ENCODE results near the gene ACOT11.

Gene ACOT11

DNA sequence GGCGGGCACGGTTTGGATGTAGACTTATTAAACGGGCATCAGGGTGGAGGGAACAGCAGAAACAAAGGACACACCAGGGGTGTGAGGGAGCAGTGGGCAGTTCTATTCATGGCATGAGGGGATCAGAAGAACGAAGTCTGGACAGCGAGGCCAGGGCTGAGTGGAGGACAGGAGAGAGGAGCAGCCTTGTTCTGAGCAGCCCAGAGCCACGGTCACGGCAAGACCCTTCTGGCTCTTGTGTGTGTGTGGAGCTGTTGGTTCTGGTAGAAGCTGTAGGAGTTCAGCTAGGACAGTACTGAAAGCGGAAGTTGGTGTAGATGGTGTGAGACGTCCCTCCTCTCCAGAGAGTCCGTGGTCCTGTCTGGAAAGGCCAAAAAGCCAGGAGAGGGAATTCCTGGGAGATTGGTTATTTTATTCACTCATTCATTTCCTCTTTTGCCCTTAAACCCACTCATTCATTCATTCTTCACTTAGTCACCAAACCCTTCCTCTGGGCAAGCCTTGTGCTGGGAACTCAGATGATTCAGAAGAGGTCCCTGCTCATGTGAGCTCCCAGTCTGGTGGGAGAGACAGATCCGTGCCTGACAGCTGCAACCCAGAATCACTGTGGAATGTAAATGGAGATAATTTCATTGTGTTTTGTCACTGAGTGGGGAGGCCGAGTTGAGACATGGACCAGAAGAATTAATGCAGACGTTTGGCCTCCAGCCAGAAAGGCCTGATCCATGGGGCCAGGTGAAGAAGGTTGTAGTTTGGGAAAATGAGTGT lies 4.1 kb upstream of the ACOT11 start:
- TF ChIP-seq POLR2AphosphoS5 (IDR thresholded peaks at IDR 0.05; ENCODE audit: borderline replicate concordance, low read depth, low read length) = no peak
- TF ChIP-seq FOXP2 (optimal IDR thresholded peaks at IDR 0.05; ENCODE audit: control extremely low read depth, extremely low read length, insufficient read depth) = no peak
- TF ChIP-seq EZH2 (IDR thresholded peaks at IDR 0.05) = no peak
- Histone ChIP-seq H3K27ac (0 out of 2 replicates have a peak overlapping the region, but pooled peaks have one; percentile 40), H3K9me3 (ENCODE audit: low read depth, low read length) (no peaks in the 10 kb centered on the region), H3K36me3 (ENCODE audit: insufficient read depth, low read length) (no peaks in the 10 kb centered on the region), H3K9ac (ENCODE audit: insufficient read length) (no peak overlapping the region), H3K4me3 (no peak overlapping the region)
- DNase-seq (ENCODE audit: low read depth, low spot score) = no peak

DNA sequence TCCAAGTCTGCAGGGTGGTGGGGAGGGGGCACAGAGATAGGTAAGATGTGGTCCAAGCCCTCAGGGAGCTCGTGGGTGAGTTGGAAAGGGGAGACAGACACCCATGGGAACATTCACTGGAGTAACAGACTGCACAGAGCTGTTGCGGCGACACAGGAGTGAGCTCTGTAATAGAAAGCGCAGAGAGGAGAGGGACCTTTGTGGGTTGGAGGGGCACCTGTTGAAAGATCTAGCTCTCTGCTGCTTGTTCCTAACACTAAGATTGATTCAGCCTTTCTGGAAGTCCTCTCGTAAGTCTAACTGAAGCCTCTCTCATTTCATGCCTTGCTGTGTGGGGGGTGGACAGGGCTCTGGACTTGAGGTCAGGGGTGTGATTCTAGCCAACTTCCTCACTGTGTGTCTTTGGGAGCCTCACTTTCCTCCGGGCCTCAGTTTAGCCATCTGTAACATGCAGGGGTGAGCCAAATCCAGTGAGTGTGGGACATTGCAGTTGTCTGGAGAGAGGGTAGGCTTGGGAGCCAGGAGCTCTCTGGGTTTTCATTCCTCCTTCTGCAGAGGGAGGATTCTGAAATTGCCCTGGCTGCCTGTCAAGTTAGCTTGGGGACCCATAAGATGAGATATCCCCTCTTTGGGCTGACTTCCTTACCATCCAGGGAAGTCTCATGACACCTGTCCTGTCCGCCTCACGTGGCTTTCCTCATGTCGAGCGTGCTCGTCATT lies 2.0 kb upstream of the ACOT11 start:
- DNase-seq (ENCODE audit: low read depth, low spot score) = no peak
- Histone ChIP-seq H3K36me3 (ENCODE audit: insufficient read depth, low read length) (no peaks in the 10 kb centered on the region), H3K4me3 (no peak overlapping the region), H3K27ac (no peak overlapping the region), H3K9me3 (ENCODE audit: low read depth, low read length) (no peaks in the 10 kb centered on the region), H3K9ac (ENCODE audit: insufficient read length) (no peak overlapping the region)
- TF ChIP-seq EZH2 (IDR thresholded peaks at IDR 0.05) (no peak), FOXP2 (optimal IDR thresholded peaks at IDR 0.05; ENCODE audit: control extremely low read depth, extremely low read length, insufficient read depth) (no peak), POLR2AphosphoS5 (IDR thresholded peaks at IDR 0.05; ENCODE audit: borderline replicate concordance, low read depth, low read length) (no peak)

DNA sequence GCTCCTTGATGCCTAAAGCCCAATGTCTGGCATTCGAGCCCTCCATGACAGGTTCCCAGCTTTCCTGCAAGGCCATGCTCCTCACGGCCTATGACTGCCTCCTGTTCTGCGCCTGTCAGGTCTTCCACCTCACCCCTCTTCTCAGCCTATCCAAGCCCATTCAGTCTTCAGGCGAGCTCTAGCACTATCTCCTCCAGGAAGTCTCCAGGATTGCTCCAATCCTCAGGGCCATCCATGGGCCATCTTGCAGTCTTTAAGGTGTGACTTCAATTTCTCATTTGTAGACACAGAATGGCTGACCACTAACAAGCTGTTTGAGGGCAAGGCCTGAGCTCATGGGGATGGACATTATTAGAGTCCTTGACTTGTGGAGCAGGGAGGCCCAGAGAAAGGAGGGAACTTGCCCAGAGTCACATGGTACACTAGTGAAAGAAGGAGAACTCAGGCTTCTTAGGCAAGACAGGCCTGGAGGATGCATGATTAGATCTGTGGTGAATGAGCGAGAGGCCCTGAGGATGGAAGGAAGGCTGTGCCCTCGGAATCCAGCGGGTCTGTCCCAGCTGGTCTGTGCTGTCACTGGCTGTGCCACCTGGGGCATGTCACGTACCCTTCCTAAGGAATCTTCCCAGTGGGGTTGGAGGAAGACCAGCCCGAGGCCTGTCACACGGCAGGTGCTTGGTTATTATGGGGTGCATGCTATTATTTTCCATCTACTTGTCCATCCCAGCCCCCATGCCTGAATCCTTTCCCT lies 1.2 kb upstream of the ACOT11 start:
- TF ChIP-seq FOXP2 (optimal IDR thresholded peaks at IDR 0.05; ENCODE audit: control extremely low read depth, extremely low read length, insufficient read depth) (no peak), POLR2AphosphoS5 (IDR thresholded peaks at IDR 0.05; ENCODE audit: borderline replicate concordance, low read depth, low read length) (no peak), EZH2 (IDR thresholded peaks at IDR 0.05) (no peak)
- DNase-seq (ENCODE audit: low read depth, low spot score) = no peak
- Histone ChIP-seq H3K27ac (no peak overlapping the region), H3K4me3 (no peak overlapping the region), H3K9me3 (ENCODE audit: low read depth, low read length) (no peaks in the 10 kb centered on the region), H3K9ac (ENCODE audit: insufficient read length) (no peak overlapping the region), H3K36me3 (ENCODE audit: insufficient read depth, low read length) (no peaks in the 10 kb centered on the region)

DNA sequence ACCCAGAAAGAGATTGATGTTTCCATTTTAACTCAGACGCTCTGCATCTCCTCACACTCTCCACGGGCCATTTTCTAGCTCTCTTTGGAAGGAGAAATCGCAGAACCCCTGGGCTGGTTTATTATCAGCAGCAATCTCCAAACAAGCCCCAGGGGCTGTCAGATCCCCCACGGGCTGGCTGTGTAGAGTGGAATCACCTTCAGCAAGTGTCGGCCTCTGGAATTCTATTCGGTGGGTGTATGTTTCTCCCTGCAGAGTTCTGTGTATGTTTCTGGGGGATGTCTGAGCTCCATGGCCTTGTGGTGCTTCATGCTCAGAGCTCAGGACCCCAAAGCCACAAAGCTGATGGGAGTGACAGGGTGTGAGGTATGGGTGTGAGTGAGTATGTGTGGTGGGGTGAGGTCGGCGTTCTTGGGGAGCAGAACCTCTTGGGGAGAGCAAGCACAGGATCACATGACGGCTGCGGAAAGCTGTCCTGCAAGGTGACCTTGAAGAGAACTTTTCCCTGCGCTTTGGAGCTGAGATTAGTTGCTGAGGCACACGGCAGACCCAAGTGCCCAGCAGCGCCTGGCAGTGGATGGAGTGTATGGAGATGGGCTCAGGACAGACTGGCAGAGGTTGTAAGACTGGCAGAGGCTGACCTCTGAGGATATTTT lies 489 bp downstream of the ACOT11 start:
- no peaks in the 10 kb centered on the region for H3K9me3 ChIP-seq (ENCODE audit: low read depth, low read length)
- no peak overlapping the region for H3K27ac ChIP-seq
- no peaks in the 10 kb centered on the region for H3K36me3 ChIP-seq (ENCODE audit: insufficient read depth, low read length)
- no peak overlapping the region for H3K9ac ChIP-seq (ENCODE audit: insufficient read length)
- DNase-seq (ENCODE audit: low read depth, low spot score) = no peak
- no peak overlapping the region for H3K4me3 ChIP-seq
- TF ChIP-seq EZH2 (IDR thresholded peaks at IDR 0.05) (no peak), FOXP2 (optimal IDR thresholded peaks at IDR 0.05; ENCODE audit: control extremely low read depth, extremely low read length, insufficient read depth) (no peak), POLR2AphosphoS5 (IDR thresholded peaks at IDR 0.05; ENCODE audit: borderline replicate concordance, low read depth, low read length) (no peak)

DNA sequence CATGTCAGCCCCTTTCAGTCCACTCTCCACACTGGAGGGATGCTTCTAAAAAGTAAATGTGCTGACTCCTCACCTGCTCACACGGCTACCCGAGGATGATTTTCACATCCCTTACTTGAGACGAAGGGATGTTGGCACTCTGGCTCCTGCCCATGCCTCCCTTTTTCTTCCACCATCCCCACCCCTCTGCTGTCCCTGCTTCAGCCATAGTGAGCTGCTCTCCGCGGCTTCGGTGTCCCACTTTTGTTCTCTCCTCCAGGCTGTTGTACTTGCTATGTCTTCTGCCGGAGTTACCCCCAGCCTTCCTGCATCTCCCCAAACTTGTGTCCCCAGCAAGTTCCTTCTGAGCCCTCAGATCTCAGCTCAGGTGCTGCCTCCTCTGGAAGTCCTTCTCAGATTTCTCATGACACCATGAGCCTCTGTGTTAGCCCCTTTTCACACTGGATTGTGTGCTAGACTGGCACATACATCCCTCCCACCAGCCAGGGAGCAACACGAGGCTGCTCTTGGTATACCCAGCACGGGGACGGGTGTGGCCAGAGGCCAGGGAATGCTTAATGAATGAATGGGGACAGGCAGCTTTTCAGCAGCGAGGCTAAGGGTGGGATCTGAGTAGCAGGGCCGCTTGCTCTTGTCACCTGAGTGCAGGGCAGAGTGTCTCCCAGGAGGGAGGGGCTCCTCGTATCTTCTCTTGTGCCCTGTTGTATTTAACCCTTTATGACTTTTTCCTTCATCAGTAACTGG lies 1.3 kb downstream of the ACOT11 start:
- no peak overlapping the region for H3K4me3 ChIP-seq
- TF ChIP-seq EZH2 (IDR thresholded peaks at IDR 0.05) (no peak), POLR2AphosphoS5 (IDR thresholded peaks at IDR 0.05; ENCODE audit: borderline replicate concordance, low read depth, low read length) (no peak), FOXP2 (optimal IDR thresholded peaks at IDR 0.05; ENCODE audit: control extremely low read depth, extremely low read length, insufficient read depth) (no peak)
- H3K27ac ChIP-seq = no peak overlapping the region
- H3K9me3 ChIP-seq (ENCODE audit: low read depth, low read length) = no peaks in the 10 kb centered on the region
- H3K9ac ChIP-seq (ENCODE audit: insufficient read length) = no peak overlapping the region
- H3K36me3 ChIP-seq (ENCODE audit: insufficient read depth, low read length) = no peaks in the 10 kb centered on the region
- no peak for DNase-seq (ENCODE audit: low read depth, low spot score)

DNA sequence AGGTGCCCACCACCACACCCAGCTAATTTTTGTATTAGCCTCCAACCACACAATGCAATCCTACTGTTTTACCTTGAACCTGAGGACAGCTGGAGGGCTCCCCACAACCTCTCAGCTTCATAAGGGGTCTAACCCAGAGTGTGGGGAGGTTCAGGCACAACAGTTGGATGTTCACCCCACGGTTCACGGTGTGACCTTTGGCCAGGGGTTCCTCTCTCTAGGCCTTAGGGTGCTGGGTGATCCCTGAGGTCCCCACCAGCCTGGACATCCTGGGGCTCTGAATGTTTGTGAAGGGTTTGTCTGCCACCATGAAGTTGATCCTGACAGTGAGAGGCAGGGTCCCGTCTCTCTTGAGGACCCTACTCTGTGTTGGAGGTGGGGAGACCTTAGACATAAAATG lies 3.9 kb downstream of the ACOT11 start:
- Histone ChIP-seq H3K9ac (ENCODE audit: insufficient read length) (no peak overlapping the region), H3K9me3 (ENCODE audit: low read depth, low read length) (peaks cover 3% of the 10 kb centered on the region; the same call in 1 of the 2 replicates), H3K27ac (no peak overlapping the region), H3K4me3 (no peak overlapping the region), H3K36me3 (ENCODE audit: insufficient read depth, low read length) (no peaks in the 10 kb centered on the region)
- DNase-seq (ENCODE audit: low read depth, low spot score) = no peak
- TF ChIP-seq EZH2 (IDR thresholded peaks at IDR 0.05) (no peak), POLR2AphosphoS5 (IDR thresholded peaks at IDR 0.05; ENCODE audit: borderline replicate concordance, low read depth, low read length) (no peak), FOXP2 (optimal IDR thresholded peaks at IDR 0.05; ENCODE audit: control extremely low read depth, extremely low read length, insufficient read depth) (no peak)

DNA sequence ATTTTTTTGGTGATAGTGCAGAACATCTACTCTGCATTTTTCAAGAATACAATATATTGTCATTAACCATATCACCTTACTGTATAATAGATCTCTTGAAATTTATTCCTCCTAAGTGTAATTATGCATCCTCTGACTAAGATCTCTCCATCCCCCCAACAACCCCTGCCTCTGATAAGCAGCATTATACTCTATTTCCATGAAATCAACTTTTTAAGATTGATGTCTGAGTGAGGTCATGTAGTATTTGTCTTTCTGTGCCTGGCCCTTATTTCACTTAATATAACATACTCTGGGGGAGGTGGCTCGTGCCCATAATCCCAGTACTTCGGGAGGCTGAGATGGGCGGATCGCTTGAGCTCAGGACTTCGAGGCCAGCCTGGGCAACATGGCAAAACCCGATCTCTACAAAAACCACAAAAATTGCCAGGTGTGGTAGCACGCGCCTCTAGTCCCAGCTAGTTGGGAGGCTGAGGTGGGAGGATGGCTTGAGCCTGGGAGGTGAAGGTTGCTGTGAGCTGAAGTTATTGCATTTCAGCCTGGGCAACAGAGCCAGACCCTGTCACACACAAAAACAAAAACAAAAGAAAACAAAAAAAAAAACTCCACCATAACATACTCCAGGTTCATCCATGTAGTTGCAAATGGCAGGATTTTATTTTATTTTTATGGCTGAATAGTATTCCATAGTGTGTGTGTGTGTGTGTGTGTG lies 5.7 kb downstream of the ACOT11 start:
- Histone ChIP-seq H3K27ac (no peak overlapping the region), H3K9ac (ENCODE audit: insufficient read length) (no peak overlapping the region), H3K9me3 (ENCODE audit: low read depth, low read length) (peaks cover 3% of the 10 kb centered on the region; the same call in 1 of the 2 replicates), H3K4me3 (no peak overlapping the region), H3K36me3 (ENCODE audit: insufficient read depth, low read length) (no peaks in the 10 kb centered on the region)
- TF ChIP-seq POLR2AphosphoS5 (IDR thresholded peaks at IDR 0.05; ENCODE audit: borderline replicate concordance, low read depth, low read length) (no peak), EZH2 (IDR thresholded peaks at IDR 0.05) (no peak), FOXP2 (optimal IDR thresholded peaks at IDR 0.05; ENCODE audit: control extremely low read depth, extremely low read length, insufficient read depth) (no peak)
- no peak for DNase-seq (ENCODE audit: low read depth, low spot score)
